OCI-LY7 (cell line): ENCODE measurements around the gene DPPA4.

Source experiments
- EZH2phosphoT487 ChIP-seq: fragments of 200-600 bp; sonication (generic); IDR thresholded peaks from 2 replicates; pipeline ENCODE4 v1.6.1; 2018; ENCODE audit warnings: low read depth, borderline replicate concordance, mild to moderate bottlenecking, mixed run types, antibody characterized with exemption, low read length, moderate library complexity, mixed read lengths
- TF ChIP-seq, protein P1 (sequence below): fragments of 200-600 bp; sonication (generic); conservative IDR thresholded peaks from 2 replicates; pipeline ENCODE4 v1.5.1; 2014; ENCODE audit warnings: mild to moderate bottlenecking, antibody characterized with exemption, low read length, moderate library complexity, mixed read lengths

DNA sequence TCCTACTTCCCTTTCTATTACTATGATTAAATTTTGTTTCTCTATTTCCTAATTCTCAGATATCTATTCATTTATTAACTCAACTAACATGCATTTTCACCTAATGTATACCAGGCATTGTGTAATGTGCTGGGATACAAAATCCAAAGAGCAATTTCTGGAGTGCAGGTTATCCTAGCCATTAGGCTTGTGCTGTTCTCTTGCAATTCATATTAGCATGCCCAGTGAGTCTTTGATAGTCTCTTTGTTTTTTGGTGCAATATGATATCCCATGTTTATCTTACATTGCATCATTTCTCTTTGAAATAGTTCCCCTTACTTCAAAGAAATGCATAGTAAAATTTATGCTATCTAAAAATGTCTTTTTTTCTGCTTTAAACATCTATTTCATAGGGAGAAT lies 13.9 kb upstream of the DPPA4 start:
- TF ChIP-seq, protein P1, sequence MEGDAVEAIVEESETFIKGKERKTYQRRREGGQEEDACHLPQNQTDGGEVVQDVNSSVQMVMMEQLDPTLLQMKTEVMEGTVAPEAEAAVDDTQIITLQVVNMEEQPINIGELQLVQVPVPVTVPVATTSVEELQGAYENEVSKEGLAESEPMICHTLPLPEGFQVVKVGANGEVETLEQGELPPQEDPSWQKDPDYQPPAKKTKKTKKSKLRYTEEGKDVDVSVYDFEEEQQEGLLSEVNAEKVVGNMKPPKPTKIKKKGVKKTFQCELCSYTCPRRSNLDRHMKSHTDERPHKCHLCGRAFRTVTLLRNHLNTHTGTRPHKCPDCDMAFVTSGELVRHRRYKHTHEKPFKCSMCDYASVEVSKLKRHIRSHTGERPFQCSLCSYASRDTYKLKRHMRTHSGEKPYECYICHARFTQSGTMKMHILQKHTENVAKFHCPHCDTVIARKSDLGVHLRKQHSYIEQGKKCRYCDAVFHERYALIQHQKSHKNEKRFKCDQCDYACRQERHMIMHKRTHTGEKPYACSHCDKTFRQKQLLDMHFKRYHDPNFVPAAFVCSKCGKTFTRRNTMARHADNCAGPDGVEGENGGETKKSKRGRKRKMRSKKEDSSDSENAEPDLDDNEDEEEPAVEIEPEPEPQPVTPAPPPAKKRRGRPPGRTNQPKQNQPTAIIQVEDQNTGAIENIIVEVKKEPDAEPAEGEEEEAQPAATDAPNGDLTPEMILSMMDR, result no peak
- TF ChIP-seq EZH2phosphoT487, result no peak
